CD4-positive, CD25-positive, alpha-beta regulatory T cell (primary cell): ENCODE measurements around the gene SLC2A13. TPM values are rescaled to one million over a fixed set of nuclear protein-coding genes. Genes with fewer than 3 reads are reported as not detected.
"Not testable (repeated sequence)": the region's sequence is repeated elsewhere in the genome, so short reads cannot be mapped to it uniquely, and the experiment has no call there.

ENCODE experiments used
- ATAC-seq, 2 donors: fragments of 150-1000 bp; cut with Tn5 transposase; one replicate each; pipeline ENCODE4 v1.10.0; 2021; ENCODE audit warnings: low read depth in 2 of 2, moderate number of reproducible peaks in 2 of 2, moderate library complexity in 1 of 2
- DNase-seq, 3 donors: peaks; one replicate each; pipeline versions ENCODE4 v3.0.0 to v3.0.0-alpha.2; 2012 to 2022; ENCODE audit warnings: mixed read lengths in 1 of 3
- H3K27ac ChIP-seq: one replicate; pipeline ENCODE4 v1.7.0; 2013; ENCODE audit warnings: mild to moderate bottlenecking, low read length; ENCODE audit not compliant: insufficient read depth, poor library complexity, severe bottlenecking
- H3K27me3 ChIP-seq: one replicate; pipeline ENCODE4 v1.7.0; 2013; ENCODE audit warnings: low read length; ENCODE audit not compliant: control insufficient read depth, insufficient read depth
- H3K36me3 ChIP-seq: one replicate; pipeline ENCODE4 v1.7.0; 2013; ENCODE audit warnings: mild to moderate bottlenecking, low read length, moderate library complexity; ENCODE audit not compliant: control insufficient read depth, insufficient read depth
- H3K4me1 ChIP-seq: 2 replicates; pipeline ENCODE4 v1.7.0; 2013; ENCODE audit warnings: mild to moderate bottlenecking, low read length; ENCODE audit not compliant: insufficient read depth, control insufficient read depth, poor library complexity, severe bottlenecking
- H3K4me3 ChIP-seq: one replicate; pipeline ENCODE4 v1.7.0; 2013; ENCODE audit warnings: low read depth, mild to moderate bottlenecking, low read length, moderate library complexity
- H3K9me3 ChIP-seq, 2 experiments: 1 replicate in 1 of 2; 2 replicates in 1 of 2; pipeline ENCODE4 v1.7.0; 2013; ENCODE audit warnings: low read length in 2 of 2, mild to moderate bottlenecking in 1 of 2, moderate library complexity in 1 of 2; ENCODE audit not compliant: control insufficient read depth in 2 of 2
- H3K27ac Mint-ChIP-seq, 3 donors: one replicate each; pipeline ENCODE4 v1.8.0; 2020 to 2022; ENCODE audit warnings: mild to moderate bottlenecking in 3 of 3, mixed read lengths in 3 of 3, moderate library complexity in 2 of 3
- H3K27me3 Mint-ChIP-seq: one replicate; pipeline ENCODE4 v1.8.0; 2022; ENCODE audit warnings: mild to moderate bottlenecking, mixed read lengths
- H3K36me3 Mint-ChIP-seq: one replicate; pipeline ENCODE4 v1.8.0; 2020; ENCODE audit warnings: mixed read lengths
- H3K4me1 Mint-ChIP-seq, 4 donors: one replicate each; pipeline ENCODE4 v1.8.0; 2020 to 2022; ENCODE audit warnings: mixed read lengths in 4 of 4, mild to moderate bottlenecking in 1 of 4
- H3K4me3 Mint-ChIP-seq, 4 donors: one replicate each; pipeline ENCODE4 v1.8.0; 2020 to 2022; ENCODE audit warnings: mild to moderate bottlenecking in 4 of 4, mixed read lengths in 4 of 4, moderate library complexity in 3 of 4
- H3K9me3 Mint-ChIP-seq, 7 donors: one replicate each; pipeline ENCODE4 v1.8.0; 2020 to 2022; ENCODE audit warnings: mixed read lengths in 7 of 7, mild to moderate bottlenecking in 3 of 7, moderate library complexity in 2 of 7
- polyA plus RNA-seq, 4 donors: library from polyadenylated mRNA; unstranded; fragments of 300-500 nt; fragmentation: Illumina TruSeq; gene quantifications; one replicate each; pipeline ENCODE4 v1.2.3, GENCODE V29; 2021
- total RNA-seq: library from RNA; stranded (reverse); gene quantifications from one replicate; pipeline ENCODE4 v1.2.3, GENCODE V29; 2022

SLC2A13 gene
- total and polyA plus RNA-seq, 5 donors from 2014 or later: 0.96 to 4.4 (median 1.9) TPM

DNA sequence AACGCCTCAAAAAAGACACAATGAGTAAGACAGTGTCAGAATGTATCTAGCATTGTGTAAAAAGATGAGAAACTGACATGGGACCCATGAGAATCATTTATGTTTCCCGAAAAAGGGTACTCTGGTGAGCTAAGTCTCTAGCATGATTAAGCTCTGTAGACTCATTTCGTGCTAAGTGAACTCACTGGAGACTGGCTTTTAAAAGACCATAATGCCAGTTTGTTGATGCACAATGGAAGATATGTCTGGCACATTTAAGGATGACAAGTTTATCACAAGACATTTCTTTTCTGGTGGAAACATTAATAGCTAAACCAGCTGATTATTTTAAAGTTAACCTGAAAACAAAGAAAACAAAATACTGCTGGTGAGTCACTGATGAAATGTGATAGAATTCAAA is 233.5 kb downstream of the SLC2A13 start:
- no peak overlapping the region for H3K27ac ChIP-seq
- H3K27me3 ChIP-seq: no peaks in the 10 kb centered on the region
- H3K4me3 ChIP-seq: no peak overlapping the region
- no peaks in the 10 kb centered on the region for H3K36me3 ChIP-seq
- no peaks in the 10 kb centered on the region for H3K4me1 ChIP-seq
- Mint-ChIP-seq H3K4me3 (no peak overlapping the region), H3K4me1 (no peaks in the 10 kb centered on the region), H3K9me3 (peaks cover 0 to 4% (median 0%) of the 10 kb centered on the region in 7 donors), H3K27me3 (no peaks in the 10 kb centered on the region), H3K27ac (no peak overlapping the region), H3K36me3 (peaks cover 8% of the 10 kb centered on the region)
- ATAC-seq (no peak), DNase-seq (no peak)
- no peaks in the 10 kb centered on the region for H3K9me3 ChIP-seq

DNA sequence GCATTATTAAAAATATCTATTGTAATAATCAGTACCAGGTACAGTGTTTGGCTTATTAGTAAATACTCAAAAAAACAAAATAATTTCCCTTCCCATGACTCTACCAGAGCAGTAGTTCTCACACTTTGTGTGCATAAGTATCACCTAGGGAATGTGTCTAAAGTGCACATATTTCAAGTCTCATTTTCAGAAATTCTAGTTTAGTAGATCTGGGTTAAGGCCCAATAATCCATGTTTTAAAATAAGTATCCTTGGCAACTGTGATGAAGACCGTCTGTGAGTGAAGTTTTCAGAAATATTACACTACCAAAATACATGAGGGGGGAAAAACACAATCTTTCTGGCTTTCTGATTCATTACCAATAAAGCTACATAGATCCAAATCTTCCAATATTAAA is 237.6 kb downstream of the SLC2A13 start:
- Histone ChIP-seq H3K4me3 (no peak overlapping the region), H3K4me1 (no peaks in the 10 kb centered on the region), H3K36me3 (no peaks in the 10 kb centered on the region), H3K27me3 (no peaks in the 10 kb centered on the region), H3K9me3 (no peaks in the 10 kb centered on the region), H3K27ac (no peak overlapping the region)
- Mint-ChIP-seq H3K36me3 (peaks cover 11% of the 10 kb centered on the region), H3K4me3 (no peak overlapping the region), H3K4me1 (no peaks in the 10 kb centered on the region), H3K27me3 (no peaks in the 10 kb centered on the region), H3K27ac (no peak overlapping the region), H3K9me3 (peaks cover 0 to 9% (median 0%) of the 10 kb centered on the region in 7 donors)
- ATAC-seq: no peak
- no peak for DNase-seq

DNA sequence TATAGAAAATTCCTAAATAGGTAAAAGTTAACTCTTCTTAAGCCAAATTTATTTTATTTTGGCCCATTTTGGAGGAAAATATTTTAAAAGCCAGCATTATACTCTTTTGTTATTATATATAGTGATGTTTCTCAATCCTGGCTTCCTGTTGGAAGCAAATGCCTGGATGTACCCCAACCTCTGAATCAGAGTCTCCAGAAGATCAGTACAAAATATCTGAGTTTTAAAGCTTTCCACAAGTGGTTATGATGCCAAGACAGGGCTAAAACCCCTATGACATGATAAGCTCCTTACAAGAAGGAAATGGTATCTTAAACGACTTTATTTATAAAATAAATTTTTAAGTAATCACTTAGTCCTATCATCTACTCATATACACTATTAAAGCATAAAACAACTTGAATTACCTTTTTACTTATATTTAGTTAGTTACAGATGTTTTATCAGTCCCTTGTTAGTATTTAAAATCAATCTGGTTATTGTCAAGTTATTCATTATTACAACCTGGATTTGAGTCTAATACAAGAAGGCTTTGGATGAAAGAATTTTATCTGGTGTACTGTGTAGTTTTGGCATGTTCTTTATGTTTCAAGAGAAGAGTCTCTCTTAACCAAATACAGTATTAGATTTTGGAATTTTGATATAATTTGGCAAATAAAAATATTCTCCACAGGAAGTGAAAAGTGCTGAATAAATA is 238.1 kb downstream of the SLC2A13 start:
- ATAC-seq (no peak), DNase-seq (no peak)
- no peak overlapping the region for H3K27ac ChIP-seq
- no peaks in the 10 kb centered on the region for H3K4me1 ChIP-seq
- H3K4me3 ChIP-seq: no peak overlapping the region
- Mint-ChIP-seq H3K36me3 (peaks cover 11% of the 10 kb centered on the region), H3K4me1 (no peaks in the 10 kb centered on the region), H3K4me3 (no peak overlapping the region), H3K27ac (no peak overlapping the region), H3K9me3 (peaks cover 0 to 9% (median 0%) of the 10 kb centered on the region in 7 donors), H3K27me3 (no peaks in the 10 kb centered on the region)
- no peaks in the 10 kb centered on the region for H3K9me3 ChIP-seq
- H3K27me3 ChIP-seq: no peaks in the 10 kb centered on the region
- no peaks in the 10 kb centered on the region for H3K36me3 ChIP-seq

DNA sequence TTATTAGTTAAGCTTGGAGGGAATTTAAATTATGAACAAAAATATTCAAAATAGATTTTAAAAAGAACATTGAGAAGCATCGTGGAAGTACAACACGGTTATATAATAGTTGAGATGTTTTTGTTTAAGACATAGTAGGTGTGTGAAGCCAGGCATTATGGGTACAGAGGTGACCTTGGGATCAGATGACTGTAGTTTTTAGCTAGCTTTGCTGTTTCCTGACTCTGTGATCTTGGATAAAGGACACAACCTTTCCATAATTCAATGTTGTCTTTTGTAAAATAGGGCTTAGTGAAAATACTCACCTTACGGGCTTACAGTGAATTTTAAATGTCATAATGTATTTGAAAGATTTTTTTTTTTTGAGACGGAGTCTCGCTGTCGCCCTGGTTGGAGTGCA is 239.7 kb downstream of the SLC2A13 start:
- no peak overlapping the region for H3K4me3 ChIP-seq
- H3K4me1 ChIP-seq: no peaks in the 10 kb centered on the region
- ATAC-seq: no peak
- H3K36me3 ChIP-seq: no peaks in the 10 kb centered on the region
- Mint-ChIP-seq H3K4me3 (no peak overlapping the region), H3K27ac (no peak overlapping the region), H3K9me3 (peaks cover 0 to 9% (median 0%) of the 10 kb centered on the region in 7 donors), H3K27me3 (no peaks in the 10 kb centered on the region), H3K36me3 (peaks cover 11% of the 10 kb centered on the region), H3K4me1 (no peaks in the 10 kb centered on the region)
- no peak overlapping the region for H3K27ac ChIP-seq
- H3K27me3 ChIP-seq: no peaks in the 10 kb centered on the region
- H3K9me3 ChIP-seq: no peaks in the 10 kb centered on the region
- no peak for DNase-seq

DNA sequence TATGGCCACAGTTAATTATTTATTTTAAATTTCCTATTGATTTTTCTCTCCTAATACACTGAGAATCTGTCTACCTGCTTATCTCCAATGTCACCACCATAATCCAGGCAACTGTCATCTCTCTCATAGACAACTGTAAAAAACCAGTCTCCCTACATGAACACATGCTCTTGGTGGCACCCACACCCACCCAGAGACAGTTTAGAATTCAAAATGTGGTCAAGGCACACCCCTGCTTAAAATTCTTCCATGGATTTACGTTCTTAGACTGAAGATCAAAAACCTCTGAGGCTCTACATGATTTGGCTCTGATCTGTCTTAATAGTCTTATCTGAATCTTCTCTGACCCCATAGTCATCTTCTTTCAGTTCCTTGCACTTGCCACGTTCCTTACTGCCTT is 245.2 kb downstream of the SLC2A13 start:
- Histone ChIP-seq H3K4me3 (no peak overlapping the region), H3K36me3 (no peaks in the 10 kb centered on the region), H3K27me3 (no peaks in the 10 kb centered on the region), H3K4me1 (no peaks in the 10 kb centered on the region), H3K27ac (no peak overlapping the region), H3K9me3 (no peaks in the 10 kb centered on the region)
- H3K27me3 Mint-ChIP-seq: no peaks in the 10 kb centered on the region
- peaks cover 0 to 6% (median 4%) of the 10 kb centered on the region in 7 donors for H3K9me3 Mint-ChIP-seq
- H3K36me3 Mint-ChIP-seq: peaks cover 13% of the 10 kb centered on the region
- H3K4me3 Mint-ChIP-seq: no peak overlapping the region
- H3K27ac Mint-ChIP-seq: no peak overlapping the region
- DNase-seq: no peak
- peaks cover 0 to 3% (median 0%) of the 10 kb centered on the region in 4 donors for H3K4me1 Mint-ChIP-seq
- ATAC-seq: no peak

DNA sequence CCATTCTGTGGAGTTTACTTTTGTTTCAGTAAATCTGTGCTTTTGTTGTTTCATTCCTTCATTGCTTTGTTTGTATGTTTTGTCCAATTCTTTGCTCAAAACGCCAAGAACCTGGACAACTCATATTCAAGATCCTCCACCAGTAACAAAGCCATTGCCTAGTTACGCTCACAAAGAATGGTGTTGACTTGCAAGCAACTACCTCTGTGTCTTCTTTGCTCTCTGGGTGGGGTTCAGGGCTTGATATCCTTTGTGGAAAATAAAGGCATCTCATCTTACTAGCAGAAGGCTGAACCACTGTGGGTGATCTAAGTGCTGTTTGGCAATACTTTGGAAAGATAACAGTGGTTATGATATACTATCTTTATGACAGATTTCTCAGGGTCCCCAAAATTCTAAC is 252.9 kb downstream of the SLC2A13 start:
- H3K27ac Mint-ChIP-seq: no peak overlapping the region
- H3K4me1 Mint-ChIP-seq: no peaks in the 10 kb centered on the region
- DNase-seq: no peak
- no peak for ATAC-seq
- Histone ChIP-seq H3K9me3 (no peaks in the 10 kb centered on the region), H3K36me3 (no peaks in the 10 kb centered on the region), H3K4me3 (no peak overlapping the region), H3K4me1 (no peaks in the 10 kb centered on the region), H3K27ac (no peak overlapping the region), H3K27me3 (no peaks in the 10 kb centered on the region)
- no peak overlapping the region for H3K4me3 Mint-ChIP-seq
- H3K36me3 Mint-ChIP-seq: no peaks in the 10 kb centered on the region
- H3K9me3 Mint-ChIP-seq: peaks cover 0 to 4% (median 0%) of the 10 kb centered on the region in 7 donors
- no peaks in the 10 kb centered on the region for H3K27me3 Mint-ChIP-seq

DNA sequence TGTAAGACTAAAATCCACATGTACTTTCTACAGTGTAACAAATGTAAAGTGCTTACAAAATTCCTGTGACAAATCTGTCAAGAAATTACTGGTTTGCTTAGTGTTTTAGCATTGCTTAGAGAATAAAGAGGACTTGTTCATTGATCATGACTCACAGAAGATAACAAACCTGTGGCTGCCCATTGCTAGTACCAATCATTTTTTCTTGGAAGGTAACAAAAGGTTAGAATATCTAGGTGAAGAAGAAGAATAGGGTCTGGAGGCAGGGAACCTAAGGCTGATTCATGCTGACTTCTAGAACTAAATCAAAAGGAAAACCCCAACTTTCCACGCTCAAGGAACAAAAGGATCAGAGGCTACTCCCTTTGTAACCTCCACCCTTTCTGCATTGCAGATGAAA is 253.5 kb downstream of the SLC2A13 start:
- Mint-ChIP-seq H3K27me3 (no peaks in the 10 kb centered on the region), H3K9me3 (peaks cover 0 to 4% (median 0%) of the 10 kb centered on the region in 7 donors)

DNA sequence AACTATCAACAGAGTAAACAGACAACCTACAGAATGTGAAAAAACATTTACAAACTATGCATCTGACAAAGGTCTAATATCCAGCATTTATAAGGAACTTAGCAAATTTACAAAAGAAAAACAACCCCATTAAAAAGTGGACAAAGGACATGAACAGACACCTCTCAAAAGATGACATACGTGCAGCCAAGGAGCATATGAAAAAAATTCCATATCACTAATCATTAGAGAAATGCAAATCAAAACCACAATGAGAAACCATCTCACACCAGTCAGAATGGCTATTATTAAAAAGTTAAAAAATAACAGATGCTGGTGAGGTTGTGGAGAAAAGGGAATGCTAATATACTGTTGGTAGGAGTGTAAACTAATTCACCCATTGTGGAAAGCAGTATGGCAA is 257.7 kb downstream of the SLC2A13 start:
- H3K4me3 Mint-ChIP-seq, H3K27ac Mint-ChIP-seq, H3K9me3 Mint-ChIP-seq, H3K36me3 Mint-ChIP-seq, H3K36me3 ChIP-seq, H3K4me3 ChIP-seq, ATAC-seq, H3K27me3 ChIP-seq, H3K4me1 ChIP-seq, H3K27me3 Mint-ChIP-seq, H3K4me1 Mint-ChIP-seq, H3K27ac ChIP-seq, H3K9me3 ChIP-seq, DNase-seq: not testable (repeated sequence)

More for the DNA sequence above, 253.5 kb downstream of the SLC2A13 start:
- Histone ChIP-seq H3K4me3 (no peak overlapping the region), H3K4me1 (no peaks in the 10 kb centered on the region), H3K27me3 (no peaks in the 10 kb centered on the region), H3K27ac (no peak overlapping the region), H3K36me3 (no peaks in the 10 kb centered on the region), H3K9me3 (no peaks in the 10 kb centered on the region)
- DNase-seq (no peak), ATAC-seq (no peak)
- Mint-ChIP-seq H3K27ac (no peak overlapping the region), H3K4me1 (no peaks in the 10 kb centered on the region), H3K36me3 (no peaks in the 10 kb centered on the region), H3K4me3 (no peak overlapping the region)
